H54 (cell line): Measurements from ENCODE around the gene PTPRZ1.

Source experiments
- DNase-seq: peaks from one replicate; pipeline ENCODE4 v3.0.0; 2011; ENCODE audit warnings: low spot score, mixed read lengths; ENCODE audit not compliant: insufficient read length
- FAIRE-seq: peaks from 3 replicates; lab custom pipeline; 2011; peaks lifted over from hg19 to GRCh38; lab: Jason Lieb, UNC
- POLR2A ChIP-seq: IDR thresholded peaks from 2 replicates; pipeline ENCODE4 v1.6.1; 2011; ENCODE audit warnings: low read depth, mild to moderate bottlenecking, low read length

Gene PTPRZ1

GRCh38 chr7:121876656-121877500, 3.9 kb downstream of the PTPRZ1 start:
- FAIRE-seq (no peak), DNase-seq (no peak)
- no peak for TF ChIP-seq POLR2A

GRCh38 chr7:121878918-121879464, 6.0 kb downstream of the PTPRZ1 start:
- no peak for DNase-seq
- no peak for FAIRE-seq
- no peak for TF ChIP-seq POLR2A

GRCh38 chr7:121879544-121879943, 6.6 kb downstream of the PTPRZ1 start:
- no peak for TF ChIP-seq POLR2A
- DNase-seq (no peak), FAIRE-seq (no peak)

- DNase-seq (no peak), FAIRE-seq (no peak)
- TF ChIP-seq POLR2A, result no peak
Measured at GRCh38 chr7:121882731-121883130, 9.8 kb downstream of the PTPRZ1 start.

- no peak for DNase-seq
- FAIRE-seq, result no peak
- TF ChIP-seq POLR2A, result no peak
Measured at GRCh38 chr7:121885166-121885920, 12.4 kb downstream of the PTPRZ1 start.

- DNase-seq (no peak), FAIRE-seq (no peak)
- TF ChIP-seq POLR2A, result no peak
Measured at GRCh38 chr7:121887634-121888033, 14.7 kb downstream of the PTPRZ1 start.

- no peak for FAIRE-seq
- no peak for DNase-seq
- no peak for TF ChIP-seq POLR2A
Measured at GRCh38 chr7:121890833-121891232, 17.9 kb downstream of the PTPRZ1 start.

- TF ChIP-seq POLR2A, result no peak
- FAIRE-seq, result no peak
- DNase-seq, result no peak
Measured at GRCh38 chr7:121891731-121892130, 18.8 kb downstream of the PTPRZ1 start.

- TF ChIP-seq POLR2A, result no peak
- DNase-seq (no peak), FAIRE-seq (no peak)
Measured at GRCh38 chr7:121901026-121901425, 28.1 kb downstream of the PTPRZ1 start.

- FAIRE-seq, result no peak
- no peak for DNase-seq
- TF ChIP-seq POLR2A, result no peak
Measured at GRCh38 chr7:121904120-121904519, 31.2 kb downstream of the PTPRZ1 start.

GRCh38 chr7:121908042-121908441, 35.1 kb downstream of the PTPRZ1 start:
- FAIRE-seq (no peak), DNase-seq (no peak)
- no peak for TF ChIP-seq POLR2A

GRCh38 chr7:121909716-121910345, 36.9 kb downstream of the PTPRZ1 start:
- TF ChIP-seq POLR2A, result no peak
- DNase-seq, result no peak
- FAIRE-seq, result no peak

GRCh38 chr7:121913947-121914675, 41.1 kb downstream of the PTPRZ1 start:
- FAIRE-seq, result no peak

More at GRCh38 chr7:121913947-121914675, 41.1 kb downstream of the PTPRZ1 start:
- TF ChIP-seq POLR2A, result no peak
- DNase-seq, result no peak
